Measurements from ENCODE around the gene TSPAN8.
"Not testable (repeated sequence)": the region's sequence is repeated elsewhere in the genome, so short reads cannot be mapped to it uniquely, and the experiment has no call there.

Gene TSPAN8

DNA sequence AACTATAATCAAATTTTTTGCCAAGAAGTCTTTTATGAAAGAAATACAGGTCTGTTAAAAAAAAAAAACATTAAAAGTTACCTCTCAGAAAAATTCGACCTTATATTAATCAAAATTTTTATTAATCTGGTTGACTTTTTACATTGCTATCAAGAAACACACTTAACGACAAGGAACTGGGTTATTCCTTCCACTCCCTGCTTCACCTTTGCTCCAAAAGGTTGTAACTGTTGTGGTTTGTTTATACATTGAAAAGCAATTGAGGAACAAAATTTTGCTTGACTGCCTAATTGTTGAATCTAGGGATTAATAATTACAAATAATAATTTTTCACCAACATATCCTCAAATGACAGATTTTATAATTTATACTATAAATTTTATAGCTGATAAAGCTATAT, 28.4 kb downstream of the TSPAN8 start:
- no peak for DNase-seq (ENCODE audit: low read depth in 2 of 2, low spot score in 1 of 2)

DNA sequence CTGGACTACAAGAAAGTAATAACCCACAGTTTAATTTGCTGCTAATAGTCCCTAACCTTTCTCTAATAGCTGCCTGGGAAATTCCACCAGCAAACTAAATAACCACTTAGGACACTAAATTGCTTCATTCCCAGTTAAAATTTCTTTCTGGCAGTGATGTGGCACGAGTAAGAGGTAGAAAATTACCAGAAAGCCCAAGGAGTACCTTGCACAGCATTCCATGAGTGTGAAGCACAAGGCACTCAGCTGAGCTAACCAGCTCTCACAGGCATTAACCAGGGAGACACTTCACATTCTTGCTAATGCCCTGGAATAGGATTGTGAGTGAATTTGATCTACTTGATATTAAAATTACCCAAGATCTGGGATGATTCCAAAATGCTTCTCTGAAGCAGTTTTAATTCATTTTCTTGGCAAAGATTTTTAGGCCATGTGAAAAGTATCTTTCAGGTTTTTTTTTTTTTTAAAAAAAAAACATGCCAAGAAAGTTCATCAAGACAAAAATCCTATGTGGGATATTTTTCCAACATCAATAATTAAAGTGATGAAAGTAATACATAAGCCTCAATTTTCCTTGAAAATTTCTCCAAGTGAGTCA, 29.5 kb downstream of the TSPAN8 start:
- DNase-seq (ENCODE audit: low read depth in 2 of 2, low spot score in 1 of 2), result no peak

DNA sequence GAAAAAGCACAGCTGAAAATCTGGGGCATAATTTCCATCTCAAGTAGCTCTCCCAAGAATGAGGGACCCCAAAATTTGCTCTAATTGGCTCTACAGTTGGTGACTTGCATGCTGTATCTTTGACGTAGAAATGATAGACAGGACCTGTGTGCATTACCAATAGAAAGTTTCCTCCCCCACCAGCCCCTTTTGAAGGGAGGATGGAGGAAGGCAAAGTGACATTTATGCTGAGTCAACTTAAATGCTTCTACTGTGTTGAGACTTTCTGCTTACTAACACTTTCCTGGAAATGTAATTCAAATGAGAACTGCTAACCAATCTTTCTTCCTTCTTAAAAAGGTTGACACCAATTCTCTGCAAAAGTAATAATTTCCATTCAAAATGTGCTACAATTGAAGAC, 31.9 kb downstream of the TSPAN8 start:
- no peak for DNase-seq (ENCODE audit: low read depth in 2 of 2, low spot score in 1 of 2)

DNA sequence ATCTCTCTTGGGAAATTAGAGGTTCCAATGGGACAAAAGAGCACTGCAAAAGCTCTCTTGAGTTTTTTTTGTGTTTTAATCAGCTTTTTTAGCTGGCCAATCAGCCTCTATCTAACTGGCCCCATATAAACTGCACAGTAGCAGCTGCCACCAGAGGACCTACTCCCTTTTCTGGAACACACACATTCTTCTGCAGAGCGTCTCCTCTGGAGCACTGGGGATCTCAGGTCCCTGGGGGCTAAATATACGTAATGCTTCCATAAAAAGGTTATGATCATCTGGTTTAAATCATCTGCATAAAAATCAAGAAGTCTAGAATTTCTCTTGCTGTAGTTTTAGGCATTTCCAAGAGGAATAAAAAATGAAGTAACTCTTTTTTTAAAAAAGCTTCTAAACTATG, 32.3 kb downstream of the TSPAN8 start:
- DNase-seq (ENCODE audit: low read depth in 2 of 2, low spot score in 1 of 2), result no peak

DNA sequence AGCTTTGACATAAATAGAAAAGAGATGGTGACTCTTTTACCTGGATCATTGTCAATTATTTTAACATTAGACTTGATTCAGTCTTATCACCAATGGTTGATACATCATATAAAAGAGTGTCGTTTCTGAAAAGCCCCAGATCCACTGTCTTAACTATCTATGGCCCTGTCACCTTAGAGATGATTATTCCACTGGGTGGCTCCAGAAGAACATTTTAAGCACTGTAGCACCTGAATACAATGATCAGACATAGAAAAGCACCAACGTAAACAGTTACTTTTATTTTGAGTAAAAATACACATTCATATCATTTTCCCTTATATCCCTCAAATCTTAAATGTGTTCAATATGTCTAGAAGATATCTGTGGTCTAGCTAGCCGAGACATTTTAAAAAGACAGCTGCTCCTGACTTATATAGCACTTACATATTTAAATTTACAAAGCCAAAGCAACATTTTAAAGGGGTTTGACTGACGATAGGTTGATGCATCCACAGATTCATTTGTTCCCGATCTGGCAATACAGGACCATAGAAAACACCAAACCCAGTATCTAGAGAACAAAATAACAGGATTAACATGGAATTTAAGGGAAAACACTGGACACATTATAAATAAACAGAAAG, 32.9 kb downstream of the TSPAN8 start:
- DNase-seq (ENCODE audit: low read depth in 2 of 2, low spot score in 1 of 2), result no peak

DNA sequence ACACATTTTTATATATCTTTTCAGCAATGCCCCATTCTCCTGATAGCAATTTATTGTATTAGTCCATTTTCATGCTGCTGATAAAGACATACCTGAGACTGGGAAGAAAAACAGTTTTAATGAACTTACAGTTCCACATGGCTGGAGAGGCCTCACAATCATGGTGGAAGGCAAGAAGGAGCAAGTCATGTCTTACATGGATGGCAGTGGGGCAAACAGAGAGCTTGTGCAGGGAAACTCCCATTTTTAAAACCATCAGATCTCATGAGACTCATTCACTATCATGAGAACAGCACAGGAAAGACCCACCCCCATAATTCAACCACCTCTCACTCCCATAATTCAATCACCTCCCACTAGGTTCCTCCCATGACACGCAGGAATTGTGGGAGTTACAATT, 44.7 kb downstream of the TSPAN8 start:
- not testable (repeated sequence) for DNase-seq (ENCODE audit: low read depth in 2 of 2, low spot score in 1 of 2)

DNA sequence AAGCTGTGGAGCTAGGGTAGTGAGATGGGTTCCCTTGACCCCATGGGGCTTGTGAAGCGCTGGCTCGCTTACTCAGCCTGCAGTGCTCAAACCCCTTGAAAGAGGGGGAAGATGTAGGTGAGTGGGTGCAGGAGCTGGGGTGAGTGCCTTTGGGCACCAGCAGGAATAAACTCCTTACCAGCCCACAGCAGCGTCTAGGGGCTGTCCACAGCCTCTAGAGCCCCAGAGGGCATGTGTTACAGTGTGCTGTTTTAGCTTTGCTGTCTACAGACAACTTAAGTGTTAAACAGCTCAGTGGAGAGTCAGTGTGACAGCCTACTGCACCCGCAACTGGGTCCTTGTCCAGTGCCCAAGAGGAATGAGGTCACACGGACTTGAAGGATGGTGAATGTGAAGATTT, 48.0 kb downstream of the TSPAN8 start:
- no peak for DNase-seq (ENCODE audit: low read depth in 2 of 2, low spot score in 1 of 2)

DNA sequence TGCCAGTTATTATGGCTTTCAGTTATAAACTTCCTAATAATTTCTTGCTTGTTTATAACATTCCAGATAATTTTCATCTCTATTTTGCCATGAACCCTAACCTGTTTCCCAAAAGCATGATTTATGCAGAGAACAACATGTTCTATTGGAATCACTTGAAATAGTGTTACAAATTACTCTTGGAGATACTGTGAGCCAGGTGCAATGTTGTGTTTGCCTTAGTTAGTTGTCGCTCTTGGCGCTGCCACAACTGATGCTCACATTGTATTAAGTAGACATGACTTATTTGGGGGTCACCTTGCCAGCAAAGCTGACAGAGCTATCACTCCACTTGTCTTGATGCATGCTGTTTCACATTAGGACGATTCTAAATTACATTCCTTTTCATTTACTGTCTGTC, 49.4 kb downstream of the TSPAN8 start:
- no peak for DNase-seq (ENCODE audit: low read depth in 2 of 2, low spot score in 1 of 2)

DNA sequence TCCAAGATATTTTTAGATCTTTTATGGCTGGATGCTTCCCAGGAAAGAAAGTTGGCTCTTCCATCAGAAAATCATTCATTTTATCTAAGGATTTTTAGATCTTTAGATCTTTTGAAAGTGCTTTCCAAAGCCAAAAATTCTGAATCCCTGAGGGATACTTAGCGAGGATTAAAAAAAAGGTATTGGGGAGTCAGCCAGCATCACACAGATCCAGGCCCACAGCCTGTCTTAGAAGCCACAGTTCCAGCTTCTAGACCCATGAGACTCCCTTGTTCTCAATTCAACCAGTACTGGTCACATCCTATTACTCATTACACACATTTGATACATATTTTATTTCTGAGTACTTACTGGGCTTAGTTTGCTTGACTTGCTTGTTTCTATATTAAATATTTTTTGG, 49.9 kb downstream of the TSPAN8 start:
- DNase-seq (ENCODE audit: low read depth in 2 of 2, low spot score in 1 of 2), result no peak

DNA sequence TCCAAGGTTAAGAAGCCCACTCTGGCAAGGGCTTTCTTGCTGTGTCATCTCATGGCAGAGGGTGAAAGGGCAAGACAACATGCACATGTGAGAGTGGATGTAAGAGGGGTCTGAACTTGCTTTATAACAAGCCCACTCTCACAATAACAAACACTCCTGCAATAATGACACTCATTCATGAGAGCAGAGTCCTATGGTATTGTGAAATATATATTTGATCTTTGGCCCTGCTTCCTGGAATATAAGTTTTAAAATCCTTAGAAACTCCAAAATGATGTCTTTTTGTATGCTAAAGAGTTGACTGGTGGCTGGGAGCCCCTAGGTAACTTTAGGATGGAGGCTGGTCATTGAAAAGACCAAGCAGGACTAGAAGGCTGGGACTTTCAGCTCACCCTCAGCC, 51.8 kb downstream of the TSPAN8 start:
- no peak for DNase-seq (ENCODE audit: low read depth in 2 of 2, low spot score in 1 of 2)

DNA sequence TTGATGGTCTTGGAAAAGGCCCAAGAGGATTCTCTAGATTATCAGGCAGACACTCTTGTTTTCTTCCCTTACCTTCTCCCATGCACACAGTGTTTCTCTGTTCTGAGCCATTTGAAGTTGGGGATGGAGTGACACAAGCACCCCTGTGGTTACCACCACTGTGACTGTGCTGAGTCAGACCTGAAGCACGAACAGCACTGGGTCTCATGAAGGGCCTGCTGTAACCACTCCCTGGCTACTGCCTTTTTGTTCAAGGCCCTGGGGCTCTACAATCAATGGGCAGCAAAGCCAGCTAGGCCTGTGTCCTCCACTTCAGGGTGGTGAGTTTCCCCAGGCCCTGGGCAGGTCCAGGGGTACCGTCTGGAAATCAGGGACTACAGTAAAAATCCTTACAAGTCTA, 65.5 kb downstream of the TSPAN8 start:
- DNase-seq (ENCODE audit: low read depth in 2 of 2, low spot score in 1 of 2), result no peak

DNA sequence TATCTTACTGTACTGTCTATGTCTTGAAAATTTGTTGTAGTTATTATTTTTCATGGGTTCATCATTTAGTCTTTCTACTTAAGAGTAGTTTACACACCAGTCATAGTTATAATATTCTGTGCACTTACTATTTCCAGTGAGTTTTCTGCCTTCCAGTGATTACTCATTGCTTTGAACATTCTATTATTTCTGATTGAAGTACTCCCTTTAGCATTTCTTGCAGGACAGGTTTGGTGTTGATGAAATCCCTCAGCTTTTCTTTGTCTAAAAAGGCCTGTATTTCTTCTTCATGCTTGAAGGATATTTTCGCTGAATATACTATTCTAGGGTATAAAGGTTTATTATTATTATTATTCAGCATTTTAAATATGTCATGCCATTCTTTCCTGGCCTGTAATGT, 66.8 kb downstream of the TSPAN8 start:
- DNase-seq (ENCODE audit: low read depth in 2 of 2, low spot score in 1 of 2), result no peak

DNA sequence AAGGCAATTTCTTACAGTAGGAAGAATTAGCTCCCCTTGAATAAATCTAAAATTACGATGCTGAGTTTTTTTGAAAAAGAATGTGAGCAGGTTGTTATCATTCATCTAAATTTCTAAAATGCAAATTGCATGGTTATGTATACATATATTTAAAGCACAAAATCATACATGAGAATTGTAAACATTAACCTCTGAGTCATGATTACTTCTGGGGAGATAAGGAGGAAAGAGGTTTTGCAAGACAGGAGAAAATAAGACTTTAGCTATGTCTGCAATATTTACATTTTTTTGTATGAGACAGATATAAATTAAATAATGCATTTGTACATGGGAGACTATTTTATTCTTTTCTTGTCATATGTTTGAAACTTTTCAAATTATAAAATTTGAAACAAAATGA, 72.2 kb downstream of the TSPAN8 start:
- DNase-seq (ENCODE audit: low read depth in 2 of 2, low spot score in 1 of 2), result no peak

DNA sequence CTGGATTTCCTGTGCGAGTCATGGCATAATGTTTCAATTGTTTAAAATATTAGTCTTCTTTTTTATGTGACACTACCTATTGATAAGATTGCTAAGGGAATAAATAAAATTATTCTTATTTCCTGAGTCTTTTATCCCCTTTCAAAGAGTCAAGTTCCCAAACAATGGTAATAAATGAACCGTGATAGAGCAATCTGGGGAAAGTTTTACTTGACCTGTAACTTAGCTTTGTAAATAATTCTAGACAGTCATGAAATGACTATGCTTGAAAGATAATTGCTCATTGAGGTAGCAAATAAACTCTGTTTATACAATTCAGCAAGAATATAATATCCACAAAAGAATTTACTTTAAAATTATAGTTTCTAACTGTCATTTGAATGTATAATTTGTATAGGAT, 82.1 kb downstream of the TSPAN8 start:
- DNase-seq (ENCODE audit: low read depth in 2 of 2, low spot score in 1 of 2), result no peak

Measured in stimulated activated CD8-positive, alpha-beta memory T cell treated with anti-CD3 and anti-CD28 coated beads, Interleukin-4, amount 100 ng/mL, for 1 hour (primary cell).